GM18498 (cell line): ENCODE measurements around the gene ANKUB1.

Experiments used
- ATAC-seq: cut with Tn5 transposase; IDR thresholded peaks from one replicate; pipeline ENCODE4 v1.9.1; 2021; ENCODE audit warnings: mild to moderate bottlenecking, moderate library complexity; ENCODE audit not compliant: unreplicated experiment

ANKUB1 gene

DNA sequence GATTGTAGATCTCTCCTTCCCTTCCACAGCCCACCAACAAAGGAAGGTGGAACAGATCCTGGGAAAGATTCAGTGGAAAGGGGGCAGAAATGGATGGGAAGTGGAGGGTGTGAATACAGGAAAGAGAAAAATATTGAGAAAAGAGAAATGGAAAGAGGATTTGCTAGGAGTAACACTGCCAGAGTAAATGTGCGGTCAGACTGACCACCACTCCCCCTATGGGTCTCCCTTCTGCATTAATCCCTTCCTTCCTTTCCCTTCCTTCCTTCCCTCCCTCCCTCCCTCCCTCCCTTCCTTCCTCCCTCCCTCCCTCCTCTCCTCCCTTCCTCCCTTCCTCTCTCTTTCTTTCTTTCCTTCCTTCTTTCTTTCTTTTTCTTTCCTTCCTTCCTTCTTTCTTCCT, 28.1 kb downstream of the ANKUB1 start:
- ATAC-seq: no peak

DNA sequence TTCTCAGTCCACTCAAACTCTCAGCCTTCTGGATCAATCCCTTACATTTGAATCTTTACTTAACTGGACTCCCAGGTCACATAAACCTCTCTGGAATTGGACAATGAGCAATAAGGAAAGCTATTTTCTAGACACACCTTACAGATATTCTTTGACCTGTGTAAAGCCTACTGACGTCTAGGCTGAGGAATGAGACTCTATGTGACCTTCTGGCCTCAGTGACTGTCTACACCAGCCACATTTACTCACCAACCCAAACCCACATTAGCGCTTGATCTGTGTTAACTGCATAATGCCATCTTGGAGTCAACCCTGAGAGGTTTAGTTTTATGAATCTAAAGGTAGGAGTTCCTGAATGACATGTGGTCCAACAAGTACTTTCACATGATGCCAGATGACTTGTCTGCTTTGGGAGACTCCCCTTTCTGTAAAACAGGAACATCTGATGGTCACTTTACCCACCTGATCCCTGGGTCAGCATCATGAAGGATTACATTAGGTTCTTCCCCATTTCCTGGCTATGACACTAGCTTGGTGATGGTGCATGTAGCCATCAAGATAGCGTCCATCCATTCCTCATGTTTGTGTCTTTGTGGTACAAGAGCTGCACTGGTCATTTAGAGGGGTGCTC, 28.7 kb downstream of the ANKUB1 start:
- ATAC-seq: no peak

DNA sequence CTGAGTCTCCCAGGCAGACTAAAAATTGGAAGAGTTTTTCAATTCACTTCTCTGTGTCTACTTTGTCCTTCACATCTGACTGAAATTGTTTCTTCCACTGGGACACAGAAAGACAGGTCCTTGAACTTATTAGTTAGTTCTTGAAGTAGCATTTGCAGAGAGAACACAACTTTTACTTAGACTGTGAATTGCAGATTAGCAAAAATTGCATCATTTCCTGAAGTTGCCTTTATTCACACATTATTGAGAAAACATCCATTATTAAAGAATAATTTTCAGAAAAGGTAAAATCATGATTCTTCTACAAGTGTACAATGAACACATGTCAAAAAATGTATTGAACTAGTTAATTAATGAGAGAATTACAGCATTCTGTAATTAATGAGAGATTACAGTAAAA, 38.6 kb downstream of the ANKUB1 start:
- no peak for ATAC-seq

DNA sequence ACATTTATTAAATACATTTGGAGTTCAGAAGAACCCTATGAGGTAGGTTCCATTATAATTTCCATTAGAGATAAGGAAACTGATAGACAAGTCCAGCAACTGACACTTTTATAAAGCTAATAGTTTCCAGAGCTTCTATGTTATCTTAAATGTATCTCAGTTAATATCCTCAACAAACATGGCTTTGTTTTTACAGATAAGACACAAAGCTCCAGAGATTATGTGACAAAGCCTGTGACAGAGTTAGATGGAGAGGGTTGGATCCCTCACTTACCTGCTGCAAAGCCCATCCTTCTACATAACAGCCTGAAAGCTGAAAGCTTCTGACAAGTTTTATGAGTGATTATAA, 39.6 kb downstream of the ANKUB1 start:
- no peak for ATAC-seq

DNA sequence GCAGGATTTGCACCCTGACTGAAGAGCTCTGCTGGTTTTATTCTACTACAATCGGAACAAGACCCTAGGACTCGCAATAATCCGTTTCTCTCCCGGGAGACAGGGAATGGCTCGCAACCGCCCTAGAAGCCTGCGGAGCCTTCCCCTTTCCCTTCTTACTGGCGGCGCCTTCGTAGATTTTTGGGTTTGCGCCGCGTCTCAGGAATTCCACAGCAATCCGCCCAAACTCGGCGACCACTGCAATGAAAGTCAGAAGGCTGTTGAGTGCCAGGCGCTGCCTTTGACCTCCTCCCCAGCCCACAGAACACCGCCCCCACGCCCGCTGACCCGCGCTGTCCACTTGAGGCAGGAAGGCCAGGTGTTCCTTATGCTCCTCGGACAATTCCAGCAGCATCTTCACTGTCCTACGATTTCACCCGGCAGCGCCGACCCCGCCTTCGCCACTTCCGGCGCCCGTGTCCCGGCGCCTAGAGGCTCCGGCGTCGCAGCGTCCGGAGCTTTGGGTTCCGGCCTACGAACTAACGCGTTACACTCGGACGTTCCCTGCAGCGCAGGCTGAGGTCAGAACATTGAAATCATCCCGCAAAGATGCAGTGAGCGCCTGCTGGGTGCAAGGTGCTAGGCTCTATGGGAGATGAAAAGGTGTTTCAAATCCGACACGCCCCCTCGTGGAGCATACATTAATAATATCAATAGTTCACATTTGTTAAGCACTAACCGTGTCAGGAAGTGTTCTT, 40.1 kb downstream of the ANKUB1 start, which contains the start of gene COMMD2:
Gene COMMD2 (minus strand): TSS at position 439 of the 737 bp plus-strand sequence. CDS start 45 bp downstream, at position 394.
- ATAC-seq: peak; percentile 99

DNA sequence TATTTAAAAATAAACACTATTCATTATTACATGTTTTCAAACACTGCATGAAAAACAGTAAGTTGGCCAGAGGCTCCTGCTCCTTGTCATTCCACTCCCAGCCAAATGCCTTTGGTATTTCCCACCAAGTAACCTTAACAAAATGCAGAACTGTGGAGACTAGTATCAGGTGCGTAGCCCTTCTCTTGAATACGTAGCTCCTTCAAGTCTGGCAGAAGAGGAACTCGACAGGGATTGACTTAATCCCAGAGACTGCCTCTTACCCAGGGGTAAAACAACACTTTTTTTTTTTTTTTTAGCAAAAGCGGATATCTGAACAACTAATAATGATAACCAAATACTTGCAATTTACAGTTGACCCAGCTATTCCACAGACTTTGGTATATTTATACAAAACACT, 40.8 kb downstream of the ANKUB1 start:
- no peak for ATAC-seq

DNA sequence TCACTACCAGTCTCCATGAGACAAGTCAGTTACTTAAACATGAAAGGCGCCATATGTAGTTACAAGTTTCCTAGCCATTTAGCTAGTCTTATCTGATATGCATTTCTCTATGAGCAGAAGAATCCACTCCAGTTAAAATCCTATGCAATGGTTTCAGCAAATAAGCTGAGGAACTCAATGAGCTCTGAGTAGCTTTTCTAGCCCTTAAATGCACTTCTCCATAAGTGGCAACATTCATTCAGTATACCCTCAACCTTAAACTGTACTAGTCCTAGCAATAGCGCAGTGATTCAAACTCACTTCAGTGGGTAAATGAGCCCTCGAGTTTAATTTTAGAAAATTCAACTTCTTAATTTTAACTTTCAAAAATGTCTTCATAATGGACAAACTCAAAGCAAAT, 47.7 kb downstream of the ANKUB1 start:
- no peak for ATAC-seq

DNA sequence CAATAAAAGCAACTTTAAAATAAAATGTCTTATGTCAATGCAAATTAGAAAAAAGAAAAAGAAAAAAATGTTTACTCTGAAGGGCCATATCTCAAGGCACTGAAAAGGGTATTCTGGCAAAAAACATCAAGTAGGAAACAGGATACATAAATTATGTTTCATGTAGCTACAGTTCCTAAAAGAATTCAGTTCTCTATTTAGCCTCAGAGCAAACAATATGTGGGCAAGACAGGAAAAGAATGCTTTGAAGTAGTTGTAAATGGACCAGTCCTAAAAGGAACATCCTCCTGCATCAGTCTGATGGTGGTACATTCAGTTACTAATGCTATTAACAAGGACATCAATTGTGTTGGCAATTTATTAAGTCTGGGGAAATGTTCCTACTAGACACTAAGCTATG, 48.2 kb downstream of the ANKUB1 start:
- ATAC-seq: no peak

DNA sequence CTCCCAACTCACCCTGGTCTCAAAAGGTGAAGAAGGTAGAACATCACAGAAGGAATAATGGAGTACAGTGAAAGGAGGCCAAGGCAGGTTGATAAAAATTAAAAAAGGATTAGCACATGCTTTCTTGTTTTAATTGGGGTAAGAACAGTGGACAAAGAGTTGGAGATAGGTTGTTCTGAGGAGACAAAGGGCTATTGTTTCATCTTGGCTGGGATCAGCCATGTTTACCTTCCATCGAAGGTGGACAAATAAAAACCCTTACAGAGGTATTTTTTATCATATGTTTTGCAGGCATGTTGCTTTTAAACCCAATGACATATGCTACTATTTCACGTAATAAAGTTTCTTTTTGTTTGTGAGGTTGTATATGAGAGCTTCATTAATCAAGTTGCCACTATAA, 53.0 kb downstream of the ANKUB1 start:
- ATAC-seq: no peak

DNA sequence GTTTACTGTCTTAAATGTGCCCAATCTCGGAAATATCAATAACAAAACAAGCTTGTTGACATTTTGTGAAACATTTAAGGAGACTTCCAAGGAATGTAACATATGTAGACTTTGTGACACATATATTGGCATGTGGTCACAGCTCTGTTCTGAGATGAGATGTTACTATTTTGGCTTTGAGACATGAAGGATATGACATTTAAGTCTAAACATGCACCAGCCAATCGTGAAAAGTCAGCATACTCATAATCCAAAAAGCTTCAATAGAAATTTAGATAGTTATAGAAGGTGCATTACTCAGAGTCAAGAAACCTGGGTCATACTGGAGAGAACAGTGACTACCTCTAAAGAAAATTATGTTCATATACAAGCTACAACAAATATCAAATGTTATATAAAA, 53.5 kb downstream of the ANKUB1 start:
- ATAC-seq: no peak

DNA sequence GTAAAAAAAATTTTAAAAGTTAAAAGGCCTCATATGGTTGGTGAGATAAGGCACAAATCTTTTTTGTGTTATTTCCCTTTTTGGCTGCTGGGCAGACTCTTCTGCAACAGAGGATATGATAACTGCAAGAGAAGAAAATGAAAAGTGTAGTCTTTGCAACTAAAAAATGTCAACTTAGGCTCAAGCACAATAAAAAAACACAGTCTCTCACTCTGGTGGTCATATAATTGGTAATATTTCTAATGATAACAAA, 55.5 kb downstream of the ANKUB1 start:
- no peak for ATAC-seq

DNA sequence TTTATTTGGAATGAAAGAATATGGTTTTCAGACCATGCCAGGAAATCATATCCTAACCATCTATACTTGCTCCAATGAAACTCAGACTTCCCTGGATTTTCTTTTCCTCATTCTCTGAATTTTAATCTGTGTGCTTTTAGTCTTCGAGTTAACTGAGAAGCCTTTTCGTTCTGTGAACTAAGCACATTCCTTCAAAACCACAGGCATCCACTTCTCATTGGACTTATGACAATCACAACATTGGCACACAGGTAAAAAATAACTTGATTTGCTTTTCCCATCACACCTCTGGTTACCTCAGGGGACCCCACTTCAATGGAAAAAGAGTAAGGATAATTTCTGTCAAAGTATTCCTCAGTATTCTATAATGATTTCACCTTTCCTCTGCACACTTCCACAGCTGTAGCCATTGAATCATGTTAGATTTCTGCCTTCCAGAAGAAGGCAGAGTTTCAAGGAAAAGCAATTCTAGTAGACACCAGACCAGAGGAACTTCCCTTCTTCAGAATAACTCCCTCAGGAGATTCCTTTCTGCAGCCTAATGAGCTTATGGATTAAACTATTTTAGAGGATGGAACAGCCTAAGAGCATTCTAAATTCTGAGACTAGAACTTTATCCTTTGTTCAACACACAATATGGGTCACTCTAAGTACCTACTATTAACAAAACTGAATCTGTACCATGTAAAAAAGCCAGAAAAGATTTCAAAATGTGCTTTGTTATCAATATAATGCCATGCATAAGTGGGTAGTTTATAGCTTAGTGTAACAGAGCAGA, 56.0 kb downstream of the ANKUB1 start:
- ATAC-seq: no peak

DNA sequence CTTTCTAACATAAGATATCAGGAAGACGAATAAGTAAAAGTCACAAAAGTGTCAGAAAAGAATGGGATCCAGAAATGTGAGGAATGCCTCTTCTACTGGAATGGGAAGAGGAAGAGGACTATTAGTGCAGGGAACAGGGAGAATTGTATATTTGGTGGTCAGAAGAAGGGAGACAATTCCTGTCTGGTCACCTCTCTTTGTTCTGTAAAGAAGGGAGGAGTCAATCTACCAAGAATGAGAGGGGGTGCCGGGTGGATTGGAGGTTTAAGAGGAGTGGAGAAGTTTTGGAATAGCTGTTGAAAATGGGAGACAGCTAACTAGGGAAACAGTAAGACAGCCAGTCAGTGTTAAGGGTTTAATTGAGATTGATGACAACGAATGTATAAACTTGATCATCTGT, 60.1 kb downstream of the ANKUB1 start:
- ATAC-seq: no peak

DNA sequence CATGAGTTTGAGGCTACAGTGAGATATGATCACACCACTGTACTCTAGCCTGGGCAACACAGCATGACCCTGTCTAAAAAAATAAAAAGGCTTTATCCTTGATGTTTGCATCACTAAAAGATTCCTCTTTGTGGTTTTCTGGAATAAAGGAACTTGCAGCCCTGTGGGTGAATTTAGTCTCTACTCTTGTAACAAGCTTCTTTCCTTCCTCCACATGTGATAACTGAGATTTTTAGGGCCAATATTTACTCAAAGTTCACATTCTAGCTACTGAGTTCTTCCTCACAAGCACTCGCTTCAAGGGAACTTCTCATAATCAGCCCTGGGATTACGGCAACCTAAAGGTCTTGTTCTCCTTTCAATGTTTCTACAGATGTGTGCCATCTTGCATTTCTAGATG, 64.7 kb downstream of the ANKUB1 start:
- no peak for ATAC-seq

DNA sequence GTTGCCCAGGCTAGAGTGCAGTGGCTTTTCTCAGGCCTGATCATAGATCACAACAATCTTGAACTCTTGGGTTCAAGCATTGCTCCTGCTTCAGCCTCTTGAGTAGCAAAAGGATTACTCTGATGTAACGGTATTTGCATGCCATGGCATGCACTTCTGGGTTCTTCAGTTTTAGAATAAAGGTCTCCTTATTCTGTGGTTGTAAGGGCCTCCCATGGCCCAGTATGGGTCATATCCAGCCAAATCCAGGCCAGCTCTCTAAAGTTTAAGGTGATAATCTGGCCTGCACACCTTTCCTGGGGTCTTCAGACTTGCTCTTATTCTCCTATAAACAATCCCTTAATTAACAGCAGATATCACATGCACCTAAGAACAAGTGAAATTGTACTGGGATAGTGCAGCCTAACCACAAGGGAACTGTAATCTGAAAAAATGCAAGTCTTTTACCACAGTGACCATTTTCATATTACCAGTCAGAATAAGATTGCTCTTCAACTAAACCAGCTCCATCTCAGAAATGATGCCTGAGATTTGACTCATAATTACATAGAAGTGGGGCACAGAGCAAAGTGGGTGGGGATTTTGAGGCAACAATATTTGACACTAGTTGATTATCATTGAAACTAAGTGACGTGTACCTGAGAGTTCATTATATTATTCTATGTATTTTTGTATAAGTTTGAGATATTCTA, 65.5 kb downstream of the ANKUB1 start:
- peak; percentile 87 for ATAC-seq

DNA sequence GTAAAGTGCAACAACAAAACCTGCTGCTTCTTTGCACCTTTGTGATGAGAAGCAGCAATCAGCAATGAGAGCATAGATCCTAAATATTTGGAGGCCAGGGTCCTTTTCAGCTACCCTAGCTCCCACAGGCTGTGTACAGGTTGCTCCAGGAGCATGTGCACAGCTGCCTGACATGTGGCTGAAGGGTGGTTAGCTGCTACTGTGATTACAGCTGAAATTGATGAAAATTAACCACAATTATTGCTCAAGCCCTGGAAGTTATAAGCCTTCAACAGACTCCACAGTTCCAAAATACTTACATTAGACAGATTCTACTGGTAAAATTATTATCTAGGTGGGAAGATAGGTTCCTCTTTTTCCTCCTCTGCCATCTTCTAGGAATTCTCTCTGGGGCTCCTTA, 68.6 kb downstream of the ANKUB1 start:
- ATAC-seq: no peak

DNA sequence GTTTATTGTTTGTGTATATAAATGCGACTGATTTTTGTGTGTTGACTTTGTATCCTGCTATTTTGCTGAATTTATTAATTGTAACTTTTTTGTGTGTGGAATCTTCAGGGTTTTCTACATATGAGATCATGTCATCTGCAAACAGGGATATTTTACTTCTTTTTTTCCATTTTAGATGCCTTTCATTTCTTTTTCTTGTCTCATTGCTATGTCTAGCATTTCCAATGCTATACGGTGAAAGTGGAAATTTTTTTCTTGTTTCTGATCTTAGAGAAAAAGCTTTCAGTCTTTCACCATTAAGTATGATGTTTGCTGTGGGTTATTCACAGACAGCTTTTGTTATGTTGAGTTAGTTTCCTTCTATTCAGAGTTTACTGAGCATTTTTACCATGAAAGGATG, 71.4 kb downstream of the ANKUB1 start:
- no peak for ATAC-seq

DNA sequence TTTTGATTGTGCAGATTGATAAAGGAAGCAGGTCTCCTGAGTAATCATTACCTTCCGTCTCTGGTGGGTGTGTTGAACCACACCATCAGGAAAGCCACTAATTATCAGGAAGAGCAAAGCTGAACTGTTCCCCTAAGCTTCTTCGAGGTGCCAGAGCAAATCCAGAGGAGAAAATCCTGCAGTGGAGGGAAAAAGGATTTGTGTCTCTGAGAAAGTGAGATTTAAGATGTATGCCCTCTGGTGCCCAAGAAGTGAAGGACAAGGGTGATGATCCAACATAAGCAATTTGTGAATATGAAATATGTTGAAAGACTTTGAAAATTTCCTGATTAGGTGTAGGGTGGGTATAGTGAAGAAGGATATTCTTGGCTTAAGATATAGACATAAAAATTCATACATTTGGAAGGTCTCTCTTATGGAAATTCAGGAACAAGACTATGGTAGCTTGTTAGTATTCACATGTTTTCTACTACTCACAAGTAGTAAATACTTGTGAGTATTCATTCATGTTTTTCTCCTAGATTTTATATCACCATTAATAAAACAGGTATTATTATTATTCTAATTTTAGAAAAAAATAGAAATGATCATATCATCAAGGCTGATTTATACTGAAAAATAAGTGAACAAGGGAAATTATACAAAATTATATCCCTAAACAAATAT, 74.8 kb downstream of the ANKUB1 start:
- no peak for ATAC-seq

DNA sequence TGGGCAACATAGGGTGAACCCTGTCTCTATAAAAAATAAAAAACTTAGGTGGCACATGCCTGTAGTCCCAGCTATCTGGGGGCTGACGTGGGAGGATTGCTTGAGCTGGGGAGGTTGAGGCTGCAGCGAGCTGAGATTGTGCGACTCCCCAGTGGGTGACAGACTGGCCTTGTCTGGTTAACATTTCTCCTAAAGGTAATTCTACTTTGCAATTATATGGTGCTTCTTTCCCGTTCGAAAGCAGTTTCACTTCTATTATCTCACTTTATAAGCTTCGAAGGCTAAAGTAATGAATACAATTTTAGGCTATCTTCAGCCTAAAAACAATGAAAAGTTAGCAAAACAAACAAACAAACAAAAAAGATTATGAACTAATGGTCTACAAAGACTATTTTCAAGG, 75.4 kb downstream of the ANKUB1 start:
- no peak for ATAC-seq

DNA sequence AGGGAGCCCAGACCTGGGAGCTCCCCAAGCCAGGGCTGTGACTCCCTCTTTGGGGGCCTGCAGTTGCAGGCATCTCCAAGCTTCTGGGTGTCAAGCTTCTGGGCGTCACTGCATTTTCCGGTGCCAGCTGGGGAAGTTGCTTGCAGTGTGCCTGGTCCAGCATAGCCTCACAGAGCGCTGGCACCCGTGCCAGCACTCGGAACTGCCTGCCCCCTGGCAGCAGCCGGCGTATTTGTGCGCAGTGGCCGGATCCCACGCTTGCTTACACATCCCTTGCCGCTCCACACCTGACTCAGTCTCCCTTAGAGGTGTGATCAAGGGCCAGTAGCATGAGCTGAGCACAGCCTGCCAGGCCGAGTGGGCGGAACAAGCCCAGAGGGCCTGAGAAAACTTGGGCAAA, 77.1 kb downstream of the ANKUB1 start:
- ATAC-seq: no peak
